C4-2B (cell line): ENCODE results near the gene KCNJ14.

ENCODE experiments used
- CTCF ChIP-seq: fragments of 450-650 bp; conservative IDR thresholded peaks from 2 replicates; pipeline ENCODE4 v1.5.1; 2017; ENCODE audit warnings: mild to moderate bottlenecking
- ZFX ChIP-seq: fragments of 450-650 bp; IDR thresholded peaks from 2 replicates; pipeline ENCODE4 v1.6.1; 2017

- TF ChIP-seq CTCF (no peak), ZFX (no peak)
Measured at GRCh38 chr19:48487544-48487943, 32.2 kb downstream of the KCNJ14 start.
